ENCODE measurements around the gene PTPRH.

GRCh38 chr19:55253842-55254624 lies 44.7 kb upstream of the PTPRH start:
- TF ChIP-seq EZH2 (IDR thresholded peaks at IDR 0.05; ENCODE audit: borderline replicate concordance, low read depth, low read length, poor library complexity, severe bottlenecking) = no peak
- no peak for TF ChIP-seq CTCF (conservative IDR thresholded peaks at IDR 0.05; ENCODE audit: low read depth, low read length)

Measured in A673 (cell line).